Measurements from ENCODE around the gene NEU3. TPM values are rescaled to one million over a fixed set of nuclear protein-coding genes. Genes with fewer than 3 reads are reported as not detected.

NEU3 gene
- total RNA-seq, 6 donors from 2014 or later, result 6.2 to 36.7 (median 11.5) TPM

- 74 to 84% methylated on average over 6 of the region's 6 CpGs for WGBS, 2 donors
- DNase-seq (no peak), ATAC-seq (ENCODE audit: low FRiP score in 2 of 2) (no peak)
- H3K36me3 ChIP-seq, result no peaks in the 10 kb centered on the region
- H3K4me3 ChIP-seq, result no peak overlapping the region
- H3K4me1 ChIP-seq, result no peaks in the 10 kb centered on the region
- H3K27ac ChIP-seq, result no peak overlapping the region
- no peaks in the 10 kb centered on the region for H3K27me3 ChIP-seq
- TF ChIP-seq POLR2AphosphoS5 (IDR thresholded peaks at IDR 0.05) (no peak), POLR2A (IDR thresholded peaks at IDR 0.05) (no peak), CTCF (IDR thresholded peaks at IDR 0.05) (no peak), EP300 (IDR thresholded peaks at IDR 0.05) (no peak)
- H3K9me3 ChIP-seq, result no peaks in the 10 kb centered on the region
Measured at GRCh38 chr11:75029836-75030631, 41.3 kb downstream of the NEU3 start.

- DNase-seq, result peak in 1 of 2 donors; percentile 51
- peak; percentile 34 to 39 for ATAC-seq (ENCODE audit: low FRiP score in 2 of 2)
- H3K4me1 ChIP-seq, result no peaks in the 10 kb centered on the region
- 58 to 61% methylated on average over 4 of the region's 4 CpGs for WGBS, 2 donors
- H3K27ac ChIP-seq, result no peak overlapping the region
- no peaks in the 10 kb centered on the region for H3K9me3 ChIP-seq
- H3K4me3 ChIP-seq, result no peak overlapping the region
- H3K27me3 ChIP-seq, result no peaks in the 10 kb centered on the region
- H3K36me3 ChIP-seq, result no peaks in the 10 kb centered on the region
- TF ChIP-seq CTCF (IDR thresholded peaks at IDR 0.05) (no peak), EP300 (IDR thresholded peaks at IDR 0.05) (no peak), POLR2AphosphoS5 (IDR thresholded peaks at IDR 0.05) (no peak), POLR2A (IDR thresholded peaks at IDR 0.05) (no peak)
Measured at GRCh38 chr11:75031224-75031753, 42.6 kb downstream of the NEU3 start.

GRCh38 chr11:75031771-75032549 lies 43.2 kb downstream of the NEU3 start:
- no peaks in the 10 kb centered on the region for H3K27me3 ChIP-seq
- ATAC-seq (ENCODE audit: low FRiP score in 2 of 2) (peak; percentile 47 to 69), DNase-seq (peak in 1 of 2 donors; percentile 53)
- WGBS, 2 donors, result 66 to 69% methylated on average over 8 of the region's 8 CpGs
- TF ChIP-seq CTCF (IDR thresholded peaks at IDR 0.05) (peak; percentile 30 to 68 (median 58)), POLR2AphosphoS5 (IDR thresholded peaks at IDR 0.05) (no peak)
- H3K4me1 ChIP-seq, result no peaks in the 10 kb centered on the region
- H3K9me3 ChIP-seq, result no peaks in the 10 kb centered on the region
- H3K4me3 ChIP-seq, result no peak overlapping the region
- H3K27ac ChIP-seq, result no peak overlapping the region
- H3K36me3 ChIP-seq, result no peaks in the 10 kb centered on the region

- no peak for ATAC-seq (ENCODE audit: low FRiP score in 2 of 2)
Measured at GRCh38 chr11:75032550-75032935, 43.8 kb downstream of the NEU3 start.

More at GRCh38 chr11:75032550-75032935, 43.8 kb downstream of the NEU3 start:
- Histone ChIP-seq H3K27ac (no peak overlapping the region), H3K4me1 (no peaks in the 10 kb centered on the region), H3K27me3 (no peaks in the 10 kb centered on the region), H3K4me3 (no peak overlapping the region), H3K36me3 (no peaks in the 10 kb centered on the region), H3K9me3 (no peaks in the 10 kb centered on the region)
- 90 to 93% methylated on average over 3 of the region's 3 CpGs for WGBS, 2 donors
- no peak for DNase-seq
- TF ChIP-seq EP300 (IDR thresholded peaks at IDR 0.05) (no peak), POLR2A (IDR thresholded peaks at IDR 0.05) (no peak), POLR2AphosphoS5 (IDR thresholded peaks at IDR 0.05) (no peak), CTCF (IDR thresholded peaks at IDR 0.05) (no peak)

Data from upper lobe of left lung (tissue), 6 donors.